HG02642 (cell line): ENCODE results near the gene NUTM2B.
"Not testable (repeated sequence)": the region's sequence is repeated elsewhere in the genome, so short reads cannot be mapped to it uniquely, and the experiment has no call there.

Experiments used
- ATAC-seq: cut with Tn5 transposase; IDR thresholded peaks from one replicate; pipeline ENCODE4 v1.9.1; 2021; ENCODE audit warnings: mild to moderate bottlenecking; ENCODE audit not compliant: unreplicated experiment, poor library complexity

The NUTM2B gene

GRCh38 chr10:79720000-79720399, 17.0 kb downstream of the NUTM2B start:
- ATAC-seq = not testable (repeated sequence)

GRCh38 chr10:79726620-79727019, 23.6 kb downstream of the NUTM2B start:
- not testable (repeated sequence) for ATAC-seq

GRCh38 chr10:79744844-79745243, 41.8 kb downstream of the NUTM2B start:
- not testable (repeated sequence) for ATAC-seq

- not testable (repeated sequence) for ATAC-seq
Measured at GRCh38 chr10:79748510-79748909, 45.5 kb downstream of the NUTM2B start.

- ATAC-seq = not testable (repeated sequence)
Measured at GRCh38 chr10:79753601-79754000, 50.6 kb downstream of the NUTM2B start.

- not testable (repeated sequence) for ATAC-seq
Measured at GRCh38 chr10:79758297-79758993, 55.4 kb downstream of the NUTM2B start.
